H1 (cell line): ENCODE measurements around the gene VPS13D.

Experiments used
- CTCF ChIP-seq, 3 experiments: IDR thresholded peaks; 1 replicate in 2 of 3; 2 replicates in 1 of 3; pipeline versions ENCODE4 v1.5.1 to v1.6.1; 2011; ENCODE audit warnings: low read length in 3 of 3, mild to moderate bottlenecking in 3 of 3, inconsistent platforms in 2 of 3, low read depth in 1 of 3, moderate library complexity in 1 of 3; ENCODE audit not compliant: insufficient read depth in 1 of 3; ENCODE audit errors: control extremely low read depth in 1 of 3
- EP300 ChIP-seq, 2 experiments: IDR thresholded peaks; 1 replicate in 1 of 2; 2 replicates in 1 of 2; pipeline ENCODE4 v1.6.1; 2011 to 2012; ENCODE audit warnings: low read depth in 2 of 2, low read length in 2 of 2, mild to moderate bottlenecking in 2 of 2, borderline replicate concordance in 1 of 2, inconsistent platforms in 1 of 2, moderate library complexity in 1 of 2
- MAFK ChIP-seq: IDR thresholded peaks from 2 replicates; pipeline ENCODE4 v1.6.1; 2012; ENCODE audit warnings: low read depth, mild to moderate bottlenecking, improper control_type of control experiment, low read length
- POLR2A ChIP-seq, 2 experiments: IDR thresholded peaks; 1 replicate in 1 of 2; 2 replicates in 1 of 2; pipeline ENCODE4 v1.6.1; 2011; ENCODE audit warnings: low read depth in 2 of 2, low read length in 2 of 2, mild to moderate bottlenecking in 2 of 2; ENCODE audit errors: control extremely low read depth in 1 of 2
- POLR2AphosphoS5 ChIP-seq: IDR thresholded peaks from 2 replicates; pipeline ENCODE4 v1.6.1; 2011; ENCODE audit warnings: low read depth, low read length
- SIN3A ChIP-seq, 2 experiments: IDR thresholded peaks in 1 of 2; conservative IDR thresholded peaks in 1 of 2; 2 replicates each; pipeline ENCODE4 v1.6.1; 2011 to 2012; ENCODE audit warnings: low read length in 2 of 2, improper control_type of control experiment in 1 of 2, low read depth in 1 of 2, mild to moderate bottlenecking in 1 of 2
- TEAD4 ChIP-seq: IDR thresholded peaks from 2 replicates; pipeline ENCODE4 v1.6.1; 2012; ENCODE audit warnings: low read depth, low read length, inconsistent platforms, mixed read lengths
- ZNF274 ChIP-seq: IDR thresholded peaks from 2 replicates; pipeline ENCODE4 v1.7.0; 2012; ENCODE audit warnings: low read length, borderline replicate concordance; ENCODE audit errors: extremely low read depth
- TF ChIP-seq, protein P1 (sequence below): IDR thresholded peaks from 2 replicates; pipeline ENCODE4 v1.6.1; 2012; ENCODE audit warnings: low read length, inconsistent platforms

- TF ChIP-seq SIN3A (conservative IDR thresholded peaks at IDR 0.05 in 1 of 2, IDR thresholded peaks at IDR 0.05 in 1 of 2; ENCODE audit: low read depth in 1 of 2, low read length in 2 of 2), result no peak
- no peak for TF ChIP-seq TEAD4
- no peak for TF ChIP-seq EP300 (IDR thresholded peaks at IDR 0.05; ENCODE audit: borderline replicate concordance in 1 of 2, low read depth in 2 of 2, low read length in 2 of 2)
- no peak for TF ChIP-seq CTCF (IDR thresholded peaks at IDR 0.05; ENCODE audit: control extremely low read depth in 1 of 3, insufficient read depth in 1 of 3, low read depth in 1 of 3, low read length in 3 of 3)
- TF ChIP-seq MAFK, result no peak
- TF ChIP-seq, protein P1, sequence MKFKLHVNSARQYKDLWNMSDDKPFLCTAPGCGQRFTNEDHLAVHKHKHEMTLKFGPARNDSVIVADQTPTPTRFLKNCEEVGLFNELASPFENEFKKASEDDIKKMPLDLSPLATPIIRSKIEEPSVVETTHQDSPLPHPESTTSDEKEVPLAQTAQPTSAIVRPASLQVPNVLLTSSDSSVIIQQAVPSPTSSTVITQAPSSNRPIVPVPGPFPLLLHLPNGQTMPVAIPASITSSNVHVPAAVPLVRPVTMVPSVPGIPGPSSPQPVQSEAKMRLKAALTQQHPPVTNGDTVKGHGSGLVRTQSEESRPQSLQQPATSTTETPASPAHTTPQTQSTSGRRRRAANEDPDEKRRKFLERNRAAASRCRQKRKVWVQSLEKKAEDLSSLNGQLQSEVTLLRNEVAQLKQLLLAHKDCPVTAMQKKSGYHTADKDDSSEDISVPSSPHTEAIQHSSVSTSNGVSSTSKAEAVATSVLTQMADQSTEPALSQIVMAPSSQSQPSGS, result no peak
- TF ChIP-seq POLR2A (IDR thresholded peaks at IDR 0.05; ENCODE audit: control extremely low read depth in 1 of 2, low read depth in 2 of 2, low read length in 2 of 2), result no peak
- TF ChIP-seq POLR2AphosphoS5, result no peak
- no peak for TF ChIP-seq ZNF274
Measured at GRCh38 chr1:12430525-12430924, 200.7 kb downstream of the VPS13D start.
